K562 (cell line): ENCODE measurements around the gene MAP1LC3B. TPM values are rescaled to one million over a fixed set of nuclear protein-coding genes. Genes with fewer than 3 reads are reported as not detected.

ENCODE experiments used
- ATAC-seq: fragments of 200-7000 bp; cut with Tn5 transposase; 3 replicates; pipeline ENCODE4 v1.9.1; 2020; ENCODE audit warnings: moderate library complexity
- BruUV-seq: library from RNA; stranded (reverse); fragments of 400-500 nt; replicated peaks from 2 replicates; lab custom pipeline; 2021; lab: Mats Ljungman, UMichigan
- CTCF ChIA-PET: fragments of 300-600 bp; formaldehyde crosslinking; extraction: SDS; loops from one replicate; lab custom pipeline; 2021; ENCODE audit warnings: low intra/inter-chr PET ratio; lab: Yijun Ruan, JAX
- POLR2A ChIA-PET: fragments of 300-600, 350-650 bp; sonication (Branson Sonifier 250); formaldehyde crosslinking; extraction: SDS; loops from one replicate; lab custom pipeline; 2021; ENCODE audit warnings: antibody characterized with exemption, inconsistent platforms; lab: Yijun Ruan, JAX
- DNase-seq, 4 experiments: peaks; one replicate each; pipeline versions ENCODE4 v3.0.0 to v3.0.0-alpha.2; 2011 to 2018; ENCODE audit warnings: low spot score in 3 of 4, mixed read lengths in 3 of 4; ENCODE audit errors: extremely low read depth in 1 of 4
- FAIRE-seq: peaks from 2 replicates; lab custom pipeline; 2011; peaks lifted over from hg19 to GRCh38; lab: Jason Lieb, UNC
- H2AFZ ChIP-seq: 2 replicates; pipeline ENCODE4 v1.6.0; 2011; ENCODE audit warnings: low read depth, low read length, control low read depth, inconsistent platforms
- H3K27ac ChIP-seq: fragments of 200-600 bp; 3 replicates; pipeline ENCODE4 v1.8.0; 2011; ENCODE audit warnings: low read depth, mild to moderate bottlenecking, control low read depth, inconsistent platforms, low read length, moderate library complexity, mixed read lengths; ENCODE audit errors: extremely low read depth
- H3K27me3 ChIP-seq, 2 experiments: fragments of 300-600 bp in 1 of 2; 2 replicates in 1 of 2; 3 replicates in 1 of 2; pipeline versions ENCODE4 v1.6.0 to v1.8.0; 2011; ENCODE audit warnings: inconsistent platforms in 2 of 2, low read length in 2 of 2, mild to moderate bottlenecking in 1 of 2, mixed read lengths in 1 of 2, moderate library complexity in 1 of 2; ENCODE audit not compliant: control insufficient read depth in 2 of 2, insufficient read depth in 2 of 2
- H3K36me3 ChIP-seq: fragments of 300-600 bp; 3 replicates; pipeline ENCODE4 v1.8.0; 2011; ENCODE audit warnings: mild to moderate bottlenecking, low read length, inconsistent platforms; ENCODE audit not compliant: control insufficient read depth, insufficient read depth
- H3K4me1 ChIP-seq, 2 experiments: fragments of 200-600 bp in 1 of 2; replicated peaks in 1 of 2; 2 replicates in 1 of 2; 3 replicates in 1 of 2; pipeline versions ENCODE4 v1.5.1 to v1.8.0; 2011; ENCODE audit warnings: inconsistent platforms in 2 of 2, low read length in 2 of 2, mild to moderate bottlenecking in 1 of 2, mixed read lengths in 1 of 2, moderate library complexity in 1 of 2; ENCODE audit not compliant: control insufficient read depth in 2 of 2, insufficient read depth in 2 of 2
- H3K4me2 ChIP-seq: 2 replicates; pipeline ENCODE4 v1.6.1; 2011; ENCODE audit warnings: low read length, control low read depth, inconsistent platforms, mixed read lengths; ENCODE audit not compliant: insufficient read depth
- H3K4me3 ChIP-seq: fragments of 200-600 bp; sonication (generic), shearing (Covaris generic); 2 replicates; pipeline ENCODE4 v1.5.1; 2016; ENCODE audit warnings: control low read depth, inconsistent platforms
- H3K79me2 ChIP-seq: fragments of 200-600 bp; 3 replicates; pipeline ENCODE4 v1.8.0; 2011; ENCODE audit warnings: low read length, inconsistent platforms; ENCODE audit not compliant: control insufficient read depth, insufficient read depth
- H3K9ac ChIP-seq, 2 experiments: 2 replicates each; pipeline versions ENCODE4 v1.6.0 to v1.6.1; 2011; ENCODE audit warnings: low read depth in 2 of 2, low read length in 2 of 2, control low read depth in 1 of 2, inconsistent platforms in 1 of 2, mild to moderate bottlenecking in 1 of 2, mixed read lengths in 1 of 2; ENCODE audit not compliant: insufficient read depth in 1 of 2
- H3K9me1 ChIP-seq: one replicate; pipeline ENCODE4 v1.6.0; 2011; ENCODE audit warnings: inconsistent platforms, mild to moderate bottlenecking, low read length, moderate library complexity; ENCODE audit not compliant: control insufficient read depth, insufficient read depth
- H3K9me3 ChIP-seq: replicated peaks from 2 replicates; pipeline ENCODE4 v1.5.1; 2011; ENCODE audit warnings: low read depth, low read length, inconsistent platforms; ENCODE audit not compliant: control insufficient read depth, insufficient read depth
- H4K20me1 ChIP-seq: replicated peaks from 2 replicates; pipeline ENCODE4 v1.6.1; 2011; ENCODE audit warnings: low read length, inconsistent platforms, mixed read lengths; ENCODE audit not compliant: control insufficient read depth, insufficient read depth
- ARHGAP35 ChIP-seq: fragments of 450-650 bp; IDR thresholded peaks from 2 replicates; pipeline ENCODE4 v1.6.1; 2018; ENCODE audit not compliant: partially characterized antibody
- CBFA2T2 ChIP-seq: fragments of 450-650 bp; conservative IDR thresholded peaks from 2 replicates; pipeline ENCODE4 v1.6.1; 2017; ENCODE audit warnings: mild to moderate bottlenecking
- CBX8 ChIP-seq: fragments of 200-600 bp; sonication (generic); IDR thresholded peaks from 2 replicates; pipeline ENCODE4 v1.6.1; 2012; ENCODE audit warnings: borderline replicate concordance, mixed run types, low read depth, mild to moderate bottlenecking, moderate library complexity, mixed read lengths, low read length, control low read depth, inconsistent platforms; ENCODE audit not compliant: poor library complexity, severe bottlenecking; ENCODE audit errors: extremely low read depth
- HLTF ChIP-seq: fragments of 450-650 bp; IDR thresholded peaks from 2 replicates; pipeline ENCODE4 v1.6.1; 2016
- JUN ChIP-seq, 2 experiments: sonication (generic) in 1 of 2; formaldehyde crosslinking in 1 of 2; IDR thresholded peaks; 2 replicates each; pipeline versions ENCODE4 v1.6.1 to v1.8.0; 2012 to 2022; ENCODE audit warnings: borderline replicate concordance in 2 of 2, mild to moderate bottlenecking in 2 of 2, improper control_type of control experiment in 1 of 2, low read depth in 1 of 2, low read length in 1 of 2, missing genetic modification reagents in 1 of 2
- MAFF ChIP-seq: IDR thresholded peaks from 2 replicates; pipeline ENCODE4 v1.6.1; 2012; ENCODE audit warnings: low read length, improper control_type of control experiment
- MTF1 ChIP-seq: fragments of 250-450 bp; sonication (Bioruptor Pico); IDR thresholded peaks from 2 replicates; pipeline ENCODE4 v1.9.0; 2021; ENCODE audit warnings: moderate library complexity, mild to moderate bottlenecking, inconsistent platforms, borderline replicate concordance
- RFX7 ChIP-seq: fragments of 250-450 bp; sonication (Bioruptor Pico); IDR thresholded peaks from 2 replicates; pipeline ENCODE4 v1.5.1; 2021; ENCODE audit warnings: mild to moderate bottlenecking
- SETDB1 ChIP-seq: IDR thresholded peaks from one replicate; pipeline ENCODE4 v1.6.1; 2012; ENCODE audit warnings: low read length, control low read depth, inconsistent platforms
- SIN3B ChIP-seq: fragments of 450-650 bp; IDR thresholded peaks from 2 replicates; pipeline ENCODE4 v1.6.1; 2017; ENCODE audit warnings: low read depth, mild to moderate bottlenecking, moderate library complexity
- XRCC4 ChIP-seq: IDR thresholded peaks from one replicate; pipeline ENCODE4 v1.6.1; 2011; ENCODE audit not compliant: insufficient read depth, insufficient read length; ENCODE audit errors: extremely low read depth
- ZNF146 ChIP-seq: IDR thresholded peaks from one replicate; pipeline ENCODE4 v1.6.1; 2018; ENCODE audit warnings: missing compliant biosample characterization; ENCODE audit not compliant: unreplicated experiment
- ZNF280A ChIP-seq: fragments of 450-650 bp; IDR thresholded peaks from 2 replicates; pipeline ENCODE4 v1.6.1; 2018; ENCODE audit warnings: mild to moderate bottlenecking, low read depth; ENCODE audit not compliant: partially characterized antibody
- ZNF512 ChIP-seq: IDR thresholded peaks from 2 replicates; pipeline ENCODE4 v1.6.1; 2016; ENCODE audit warnings: missing genetic modification characterization, missing compliant biosample characterization
- ZNF551 ChIP-seq: fragments of 250-450 bp; sonication (Bioruptor Pico); IDR thresholded peaks from 2 replicates; pipeline ENCODE4 v1.5.0; 2021; ENCODE audit warnings: mild to moderate bottlenecking, moderate library complexity
- ZNF785 ChIP-seq: fragments of 250-450 bp; sonication (Bioruptor Pico); IDR thresholded peaks from 2 replicates; pipeline ENCODE4 v1.4.0; 2020; ENCODE audit warnings: mild to moderate bottlenecking
- ZZZ3 ChIP-seq: fragments of 450-650 bp; IDR thresholded peaks from 2 replicates; pipeline ENCODE4 v1.6.1; 2016; ENCODE audit warnings: antibody characterized with exemption, mild to moderate bottlenecking, moderate library complexity
- WGBS: fragments of 100-300 bp; shearing (Covaris generic); methylation state at CpG from one replicate; pipeline ENCODE4 v1.1.6; 2016; ENCODE audit warnings: low coverage, mixed read lengths; ENCODE audit not compliant: insufficient coverage; ENCODE audit errors: missing lambda C conversion rate; 5-methylcytosine and 5-hydroxymethylcytosine counted together
- in situ Hi-C: fragments of 300-500 bp; cut with MboI; formaldehyde crosslinking; loops from 4 replicates; pipeline ENCODE4 v1.15.0; 2018; ENCODE audit warnings: inconsistent platforms, mixed read lengths
- intact Hi-C: fragments of 100-400 bp; cut with micrococcal nuclease; formaldehyde crosslinking; loops from 2 replicates; pipeline ENCODE4 v1.14.2; 2022
- polyA plus RNA-seq, 8 experiments: library from polyadenylated mRNA; depleted of rRNA in 4 of 8; stranded (reverse) in 5 of 8; unstranded in 3 of 8; fragments of >200 nt; fragmentation: Nextera tagmentation in 2 of 8; fragmentation: Illumina TruSeq in 1 of 8; extraction: Ambion mirVana in 2 of 8; extraction: Trizol in 1 of 8; gene quantifications; 2 replicates each; pipeline versions ENCODE4 v1.2.1 to v1.2.3, GENCODE V29; 2011 to 2014; ENCODE audit warnings: inconsistent platforms in 1 of 8, missing spikeins in 1 of 8
- total RNA-seq, 7 experiments: library from RNA; depleted of rRNA in 6 of 7; stranded (reverse); fragments of >200 nt in 6 of 7; fragmentation: Illumina TruSeq in 2 of 7; extraction: Trizol in 2 of 7; gene quantifications; 2 replicates each; pipeline versions ENCODE4 v1.2.1 to v1.2.3, GENCODE V29; 2011 to 2021; ENCODE audit warnings: low replicate concordance in 1 of 7

MAP1LC3B gene
- total and polyA plus RNA-seq, 9 of the 15 experiments (the other 6 are each of a cell fraction or from before 2014, with no cell fraction given), result 16.0 to 81.5 (median 36.7) TPM

GRCh38 chr16:87356491-87356853 lies 35.7 kb upstream of the MAP1LC3B start (continued):
- TF ChIP-seq ZNF146, result no peak

GRCh38 chr16:87358250-87358649 lies 33.9 kb upstream of the MAP1LC3B start:
- ChIA-PET CTCF (no interaction called here), POLR2A (interaction anchor here (0.6 to 1.8 kb wide), 4 partner anchors 9 to 30 kb away, joined by 3 to 6 read pairs (median 4); no protein-coding TSS in a partner anchor)
- no peaks in the 10 kb centered on the region for H3K9me3 ChIP-seq
- no peak overlapping the region for H3K4me3 ChIP-seq
- in situ Hi-C loops, result no loop called here
- H3K36me3 ChIP-seq, result peaks cover 62% of the 10 kb centered on the region; the same call in 2 of the 3 replicates
- no peak overlapping the region for H3K27ac ChIP-seq
- H3K4me1 ChIP-seq, result peaks cover under 1 to 3% of the 10 kb centered on the region in 2 experiments; a peak in 3 of 5 replicates
- 0 out of 4 replicates have a peak overlapping the region, but pooled peaks of 1 of the 2 experiments have one; percentile 64 for H3K9ac ChIP-seq
- FAIRE-seq (no peak), DNase-seq (no peak), ATAC-seq (no peak)
- intact Hi-C loops, result no loop called here
- H3K9me1 ChIP-seq, result no peaks in the 10 kb centered on the region
- no TSS peak for BruUV-seq
- no peak overlapping the region for H2AFZ ChIP-seq
- peaks cover 10% of the 10 kb centered on the region for H3K79me2 ChIP-seq
- WGBS, result 89% methylated on average over 17 of the region's 17 CpGs
- H3K4me2 ChIP-seq, result no peak overlapping the region
- peaks cover 7% of the 10 kb centered on the region for H4K20me1 ChIP-seq
- H3K27me3 ChIP-seq, result no peaks in the 10 kb centered on the region
- no peak for TF ChIP-seq SIN3B
- no peak for TF ChIP-seq HLTF
- TF ChIP-seq ZZZ3, result no peak
- TF ChIP-seq JUN (IDR thresholded peaks at IDR 0.05; ENCODE audit: borderline replicate concordance, low read depth, low read length), result no peak
- no peak for TF ChIP-seq JUN (CRISPR knock-in tag; IDR thresholded peaks at IDR 0.05; ENCODE audit: borderline replicate concordance)
- TF ChIP-seq CBFA2T2, result no peak
- TF ChIP-seq MAFF, result no peak
- no peak for TF ChIP-seq MTF1 (CRISPR knock-in tag)
- TF ChIP-seq SETDB1, result no peak
- no peak for TF ChIP-seq RFX7 (CRISPR knock-in tag)
- no peak for TF ChIP-seq ARHGAP35
- no peak for TF ChIP-seq CBX8
- TF ChIP-seq ZNF551 (CRISPR knock-in tag), result no peak
- no peak for TF ChIP-seq ZNF512 (tag)
- TF ChIP-seq XRCC4, result no peak
- TF ChIP-seq ZNF785 (CRISPR knock-in tag), result no peak
- no peak for TF ChIP-seq ZNF280A
